ENCODE results near the gene NNT. TPM values are rescaled to one million over a fixed set of nuclear protein-coding genes. Genes with fewer than 3 reads are reported as not detected.
"Not testable (repeated sequence)": the region's sequence is repeated elsewhere in the genome, so short reads cannot be mapped to it uniquely, and the experiment has no call there.

NNT gene
- total RNA-seq, 6 donors from 2014 or later: 18.5 to 63.6 (median 49.7) TPM

DNA sequence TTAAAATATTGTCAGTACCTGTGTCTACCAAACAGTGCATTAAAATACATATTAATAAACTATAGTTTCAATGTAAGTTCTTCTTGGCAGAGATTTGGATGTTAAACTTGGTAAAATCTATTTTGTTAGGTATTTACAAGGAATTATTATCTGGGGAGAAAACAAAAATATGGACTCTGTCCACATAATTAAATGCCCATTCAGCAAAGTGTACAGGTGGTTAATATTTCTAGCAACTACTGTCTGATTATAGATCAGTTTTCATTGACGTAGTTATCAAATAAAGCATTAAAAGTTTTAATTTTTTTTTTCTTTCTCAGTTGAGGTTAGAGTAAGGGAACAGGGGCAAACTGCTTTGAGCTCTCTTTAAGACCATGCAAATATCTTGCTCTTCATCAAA lies 88.9 kb downstream of the NNT start:
- Histone ChIP-seq H3K4me1 (no peaks in the 10 kb centered on the region), H3K27me3 (no peaks in the 10 kb centered on the region), H3K4me3 (no peak overlapping the region), H3K36me3 (no peaks in the 10 kb centered on the region), H3K9me3 (no peaks in the 10 kb centered on the region), H3K27ac (no peak overlapping the region)
- TF ChIP-seq, protein P1, sequence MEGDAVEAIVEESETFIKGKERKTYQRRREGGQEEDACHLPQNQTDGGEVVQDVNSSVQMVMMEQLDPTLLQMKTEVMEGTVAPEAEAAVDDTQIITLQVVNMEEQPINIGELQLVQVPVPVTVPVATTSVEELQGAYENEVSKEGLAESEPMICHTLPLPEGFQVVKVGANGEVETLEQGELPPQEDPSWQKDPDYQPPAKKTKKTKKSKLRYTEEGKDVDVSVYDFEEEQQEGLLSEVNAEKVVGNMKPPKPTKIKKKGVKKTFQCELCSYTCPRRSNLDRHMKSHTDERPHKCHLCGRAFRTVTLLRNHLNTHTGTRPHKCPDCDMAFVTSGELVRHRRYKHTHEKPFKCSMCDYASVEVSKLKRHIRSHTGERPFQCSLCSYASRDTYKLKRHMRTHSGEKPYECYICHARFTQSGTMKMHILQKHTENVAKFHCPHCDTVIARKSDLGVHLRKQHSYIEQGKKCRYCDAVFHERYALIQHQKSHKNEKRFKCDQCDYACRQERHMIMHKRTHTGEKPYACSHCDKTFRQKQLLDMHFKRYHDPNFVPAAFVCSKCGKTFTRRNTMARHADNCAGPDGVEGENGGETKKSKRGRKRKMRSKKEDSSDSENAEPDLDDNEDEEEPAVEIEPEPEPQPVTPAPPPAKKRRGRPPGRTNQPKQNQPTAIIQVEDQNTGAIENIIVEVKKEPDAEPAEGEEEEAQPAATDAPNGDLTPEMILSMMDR (IDR thresholded peaks at IDR 0.05): no peak
- ATAC-seq (ENCODE audit: low FRiP score in 2 of 2) (no peak), DNase-seq (no peak)
- 90 to 97% methylated on average over 1 of the region's 1 CpG for WGBS, 2 donors

DNA sequence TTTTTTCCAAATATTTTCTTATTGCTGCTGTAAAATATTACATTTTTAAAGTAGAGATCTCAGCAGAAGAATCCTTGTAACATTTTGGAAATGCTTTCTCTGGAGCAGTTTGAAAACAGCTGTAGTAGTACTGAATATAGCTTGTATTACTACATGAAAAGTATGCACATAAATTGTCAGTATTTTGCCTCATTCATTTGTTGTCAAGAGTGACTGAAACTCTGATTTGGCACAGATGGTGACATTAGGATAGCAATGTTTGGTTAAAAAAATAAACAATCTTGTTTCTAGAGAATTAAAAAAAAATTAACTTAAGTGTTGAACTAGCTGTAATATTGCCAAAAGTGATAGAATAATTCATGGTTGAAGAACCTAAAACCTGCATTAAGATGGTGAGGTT lies 90.4 kb downstream of the NNT start:
- no peak overlapping the region for H3K4me3 ChIP-seq
- no peak for TF ChIP-seq POLR2A (IDR thresholded peaks at IDR 0.05)
- no peak for TF ChIP-seq POLR2AphosphoS5 (IDR thresholded peaks at IDR 0.05)
- TF ChIP-seq, protein P1 (IDR thresholded peaks at IDR 0.05): no peak
- no peak for TF ChIP-seq EP300 (IDR thresholded peaks at IDR 0.05)
- no peak overlapping the region for H3K27ac ChIP-seq
- no peaks in the 10 kb centered on the region for H3K9me3 ChIP-seq
- H3K36me3 ChIP-seq: no peaks in the 10 kb centered on the region
- ATAC-seq (ENCODE audit: low FRiP score in 2 of 2) (no peak), DNase-seq (no peak)
- no peaks in the 10 kb centered on the region for H3K4me1 ChIP-seq
- H3K27me3 ChIP-seq: no peaks in the 10 kb centered on the region

DNA sequence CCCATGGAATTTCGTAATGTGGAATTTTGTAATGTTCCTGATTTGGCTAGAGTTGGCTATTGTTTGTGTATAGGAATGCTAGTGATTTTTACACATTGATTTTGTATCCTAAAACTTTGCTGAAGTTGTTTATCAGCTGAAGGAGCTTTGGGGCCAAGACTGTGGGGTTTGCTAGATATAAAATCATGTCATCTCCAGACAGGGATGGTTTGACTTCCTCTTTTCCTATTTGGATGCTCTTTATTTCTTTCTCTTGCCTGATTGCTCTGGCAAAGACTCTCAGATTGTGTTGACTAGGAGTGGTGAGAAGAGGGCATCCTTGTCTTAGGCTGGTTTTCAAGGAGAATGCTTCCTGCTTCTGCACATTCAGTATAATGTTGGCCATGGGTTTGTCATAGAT lies 91.0 kb downstream of the NNT start:
- no peaks in the 10 kb centered on the region for H3K27me3 ChIP-seq
- 94 to 95% methylated on average over 1 of the region's 1 CpG for WGBS, 2 donors
- no peaks in the 10 kb centered on the region for H3K4me1 ChIP-seq
- no peak overlapping the region for H3K27ac ChIP-seq
- DNase-seq (no peak), ATAC-seq (ENCODE audit: low FRiP score in 2 of 2) (no peak)
- no peak overlapping the region for H3K4me3 ChIP-seq
- H3K36me3 ChIP-seq: no peaks in the 10 kb centered on the region
- no peaks in the 10 kb centered on the region for H3K9me3 ChIP-seq
- no peak for TF ChIP-seq POLR2AphosphoS5 (IDR thresholded peaks at IDR 0.05)
- TF ChIP-seq POLR2A (IDR thresholded peaks at IDR 0.05): no peak
- no peak for TF ChIP-seq EP300 (IDR thresholded peaks at IDR 0.05)

DNA sequence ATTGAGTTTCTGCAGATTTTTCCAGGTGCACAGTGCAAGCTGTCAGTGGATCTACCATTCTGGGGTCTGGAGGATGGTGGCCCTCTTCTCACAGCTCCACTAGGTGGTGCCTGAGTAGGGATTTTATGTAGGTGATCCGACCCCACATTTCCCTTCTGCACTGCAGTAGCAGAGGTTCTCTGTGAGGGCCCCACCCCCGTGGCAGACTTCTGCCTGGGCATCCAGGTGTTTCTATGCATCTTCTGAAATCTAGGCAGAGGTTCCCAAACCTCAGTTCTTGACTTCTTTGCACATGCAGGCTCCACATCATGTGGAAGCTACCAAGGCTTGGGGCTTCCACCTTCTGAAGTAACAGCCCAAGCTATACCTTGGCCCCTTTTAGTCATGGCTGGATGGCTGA lies 93.5 kb downstream of the NNT start:
- not testable (repeated sequence) for H3K9me3 ChIP-seq; H3K27ac ChIP-seq; H3K27me3 ChIP-seq; DNase-seq; H3K4me3 ChIP-seq; ATAC-seq (ENCODE audit: low FRiP score in 2 of 2); H3K4me1 ChIP-seq; H3K36me3 ChIP-seq
- WGBS, 2 donors: 90 to 100% methylated on average over 2 of the region's 2 CpGs

DNA sequence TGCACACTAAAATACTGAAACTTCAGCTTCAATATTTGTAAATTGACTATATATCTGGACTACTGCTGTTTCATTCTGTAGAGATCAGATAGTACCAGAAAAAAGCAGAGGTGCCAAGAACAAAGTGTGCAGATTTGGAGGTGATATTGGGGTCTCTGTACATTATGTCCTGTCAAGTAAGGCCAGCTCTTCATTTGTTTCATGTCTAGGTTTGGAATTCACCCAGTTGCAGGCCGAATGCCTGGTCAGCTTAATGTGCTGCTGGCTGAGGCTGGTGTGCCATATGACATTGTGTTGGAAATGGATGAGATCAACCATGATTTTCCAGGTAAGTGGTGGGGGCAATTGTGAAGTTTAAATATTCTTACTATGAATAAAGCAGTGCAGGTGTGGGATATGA lies 96.9 kb downstream of the NNT start:
- 82 to 93% methylated on average over 1 of the region's 1 CpG for WGBS, 2 donors
- Histone ChIP-seq H3K27me3 (no peaks in the 10 kb centered on the region), H3K4me3 (no peak overlapping the region), H3K9me3 (no peaks in the 10 kb centered on the region), H3K4me1 (no peaks in the 10 kb centered on the region), H3K36me3 (peaks cover 2 to 28% (median 4%) of the 10 kb centered on the region in 4 donors), H3K27ac (no peak overlapping the region)
- TF ChIP-seq, protein P1 (IDR thresholded peaks at IDR 0.05): no peak
- TF ChIP-seq POLR2A (IDR thresholded peaks at IDR 0.05): no peak
- no peak for TF ChIP-seq POLR2AphosphoS5 (IDR thresholded peaks at IDR 0.05)
- TF ChIP-seq EP300 (IDR thresholded peaks at IDR 0.05): no peak
- ATAC-seq (ENCODE audit: low FRiP score in 2 of 2) (no peak), DNase-seq (no peak)

DNA sequence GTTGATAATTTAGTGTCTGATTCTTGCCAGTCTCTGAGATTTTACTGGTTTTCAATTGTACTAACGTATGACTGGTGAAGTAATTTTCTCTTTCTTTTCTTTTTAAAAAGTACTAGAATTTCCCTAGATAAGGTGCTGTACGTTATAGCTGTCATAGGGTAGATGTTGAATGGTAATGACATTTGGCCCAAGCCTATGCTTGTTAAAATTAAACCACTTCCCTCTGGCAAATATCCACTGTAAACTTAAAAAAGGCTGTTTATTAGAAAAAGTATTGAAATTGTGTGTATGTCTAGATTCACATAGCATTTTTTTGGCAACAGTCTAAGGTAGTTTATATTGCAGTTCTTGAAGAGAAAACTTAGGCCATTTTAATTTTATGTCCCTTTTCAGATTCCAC lies 97.6 kb downstream of the NNT start:
- Histone ChIP-seq H3K4me1 (no peaks in the 10 kb centered on the region), H3K4me3 (no peak overlapping the region), H3K9me3 (no peaks in the 10 kb centered on the region), H3K27ac (no peak overlapping the region), H3K27me3 (no peaks in the 10 kb centered on the region), H3K36me3 (peaks cover 2 to 35% (median 6%) of the 10 kb centered on the region in 4 donors)
- WGBS, 2 donors: 81% methylated on average over 2 of the region's 2 CpGs
- TF ChIP-seq, protein P1 (IDR thresholded peaks at IDR 0.05): no peak
- no peak for TF ChIP-seq POLR2A (IDR thresholded peaks at IDR 0.05)
- TF ChIP-seq EP300 (IDR thresholded peaks at IDR 0.05): no peak
- TF ChIP-seq POLR2AphosphoS5 (IDR thresholded peaks at IDR 0.05): no peak
- DNase-seq (no peak), ATAC-seq (ENCODE audit: low FRiP score in 2 of 2) (no peak)
